Thyroid gland (tissue), 4 donors: ENCODE data around the gene RNF19B. TPM values are rescaled to one million over a fixed set of nuclear protein-coding genes. Genes with fewer than 3 reads are reported as not detected.

ENCODE experiments used
- DNase-seq, 2 donors: peaks; one replicate each; pipeline ENCODE4 v3.0.0-alpha.2; 2019
- H3K27ac ChIP-seq, 3 donors: fragments of 200-600 bp; sonication (generic); 1 replicate in 2 of 3; 2 replicates in 1 of 3; pipeline ENCODE4 v1.5.1; 2016 to 2019; ENCODE audit warnings: mild to moderate bottlenecking in 1 of 3, moderate library complexity in 1 of 3
- H3K27me3 ChIP-seq: fragments of 200-600 bp; sonication (generic); one replicate; pipeline ENCODE4 v1.5.1; 2019
- H3K36me3 ChIP-seq, 2 donors: fragments of 200-600 bp; sonication (generic); one replicate each; pipeline ENCODE4 v1.5.1; 2016 to 2019
- H3K4me1 ChIP-seq, 2 donors: fragments of 200-600 bp; sonication (generic); one replicate each; pipeline ENCODE4 v1.5.1; 2017 to 2019
- H3K4me3 ChIP-seq, 3 donors: fragments of 200-600 bp; sonication (generic); replicated peaks in 1 of 3; 1 replicate in 2 of 3; 2 replicates in 1 of 3; pipeline ENCODE4 v1.5.1; 2016; ENCODE audit warnings: mild to moderate bottlenecking in 1 of 3
- H3K9me3 ChIP-seq: fragments of 200-600 bp; sonication (generic); one replicate; pipeline ENCODE4 v1.5.1; 2017
- CTCF ChIP-seq, 6 experiments: fragments of 200-600 bp in 3 of 6; fragments of 450-650 bp in 3 of 6; sonication (generic) in 3 of 6; IDR thresholded peaks; one replicate each; pipeline ENCODE4 v1.5.1; 2016 to 2019; ENCODE audit warnings: antibody characterized with exemption in 6 of 6, mild to moderate bottlenecking in 2 of 6, inconsistent platforms in 1 of 6, moderate library complexity in 1 of 6
- POLR2A ChIP-seq, 2 donors: fragments of 450-650 bp; IDR thresholded peaks; one replicate each; pipeline ENCODE4 v1.6.1; 2017; ENCODE audit warnings: antibody characterized with exemption in 2 of 2, mild to moderate bottlenecking in 2 of 2, moderate library complexity in 1 of 2
- WGBS, 2 donors: methylation state at CpG; one replicate each; pipeline ENCODE4 v1.1.5; 2017; 5-methylcytosine and 5-hydroxymethylcytosine counted together
- intact Hi-C: fragments of 100-400 bp; cut with DNase I; formaldehyde crosslinking; loops from one replicate; pipeline ENCODE4 v1.15.1; 2023
- total RNA-seq, 4 donors: library from RNA; depleted of rRNA; stranded (reverse); fragments of >200 nt; gene quantifications; one replicate each; pipeline ENCODE4 v1.2.3, GENCODE V29; 2016

RNF19B gene
- total RNA-seq, 4 donors from 2014 or later, result 13.6 to 24.6 (median 22.4) TPM

GRCh38 chr1:32947669-32948389 lies 16.8 kb downstream of the RNF19B start:
- H3K36me3 ChIP-seq, result peaks cover 29 to 33% of the 10 kb centered on the region in 2 donors
- TF ChIP-seq CTCF (IDR thresholded peaks at IDR 0.05) (no peak), POLR2A (IDR thresholded peaks at IDR 0.05) (no peak)
- peaks cover 8 to 15% of the 10 kb centered on the region in 2 donors for H3K4me1 ChIP-seq
- intact Hi-C loops, result no loop called here
- DNase-seq, result no peak
- no peaks in the 10 kb centered on the region for H3K9me3 ChIP-seq
- H3K4me3 ChIP-seq, result no peak overlapping the region
- H3K27me3 ChIP-seq, result no peaks in the 10 kb centered on the region
- WGBS, 2 donors, result 81 to 85% methylated on average over 6 of the region's 6 CpGs
- no peak overlapping the region for H3K27ac ChIP-seq

GRCh38 chr1:32946413-32946812 lies 18.2 kb downstream of the RNF19B start:
- no peaks in the 10 kb centered on the region for H3K9me3 ChIP-seq
- H3K27ac ChIP-seq, result no peak overlapping the region
- no peaks in the 10 kb centered on the region for H3K27me3 ChIP-seq
- H3K4me3 ChIP-seq, result no peak overlapping the region
- no peak for DNase-seq
- intact Hi-C loops, result no loop called here
- 93 to 96% methylated on average over 2 of the region's 2 CpGs for WGBS, 2 donors
- peaks cover 39 to 45% of the 10 kb centered on the region in 2 donors for H3K36me3 ChIP-seq
- H3K4me1 ChIP-seq, result peaks cover 8 to 16% of the 10 kb centered on the region in 2 donors
- TF ChIP-seq POLR2A (IDR thresholded peaks at IDR 0.05) (no peak), CTCF (IDR thresholded peaks at IDR 0.05) (no peak)

- no peaks in the 10 kb centered on the region for H3K9me3 ChIP-seq
- H3K27ac ChIP-seq, result no peak overlapping the region
- H3K36me3 ChIP-seq, result peaks cover 42 to 60% of the 10 kb centered on the region in 2 donors
- peaks cover 8 to 26% of the 10 kb centered on the region in 2 donors for H3K4me1 ChIP-seq
- TF ChIP-seq CTCF (IDR thresholded peaks at IDR 0.05) (no peak), POLR2A (IDR thresholded peaks at IDR 0.05) (no peak)
- intact Hi-C loops, result no loop called here
- H3K27me3 ChIP-seq, result no peaks in the 10 kb centered on the region
- H3K4me3 ChIP-seq, result no peak overlapping the region
- no peak for DNase-seq
These were observed 20.4 kb downstream of the RNF19B start for GRCh38 chr1:32944180-32944579.

GRCh38 chr1:32939655-32940371 lies 24.8 kb downstream of the RNF19B start:
- no peak overlapping the region for H3K4me3 ChIP-seq
- H3K27ac ChIP-seq, result no peak overlapping the region
- TF ChIP-seq CTCF (IDR thresholded peaks at IDR 0.05) (no peak), POLR2A (IDR thresholded peaks at IDR 0.05) (no peak)
- DNase-seq, result no peak
- H3K36me3 ChIP-seq, result peaks cover 45 to 59% of the 10 kb centered on the region in 2 donors
- intact Hi-C loops, result loop anchor here (10.0 kb wide), 1 partner anchor 145 kb away; the partner anchor contains the start of gene AZIN2
- H3K4me1 ChIP-seq, result peaks cover 0 to 11% of the 10 kb centered on the region in 2 donors
- no peaks in the 10 kb centered on the region for H3K27me3 ChIP-seq
- H3K9me3 ChIP-seq, result no peaks in the 10 kb centered on the region
- WGBS, 2 donors, result 81 to 90% methylated on average over 4 of the region's 4 CpGs

GRCh38 chr1:32937061-32937460 lies 27.5 kb downstream of the RNF19B start:
- H3K27me3 ChIP-seq, result no peaks in the 10 kb centered on the region
- peaks cover 20 to 38% of the 10 kb centered on the region in 2 donors for H3K36me3 ChIP-seq
- H3K27ac ChIP-seq, result no peak overlapping the region

More at GRCh38 chr1:32937061-32937460, 27.5 kb downstream of the RNF19B start:
- H3K9me3 ChIP-seq, result no peaks in the 10 kb centered on the region
- H3K4me3 ChIP-seq, result no peak overlapping the region
- intact Hi-C loops, result loop anchor here (10.0 kb wide), 1 partner anchor 148 kb away; the partner anchor contains the start of gene AZIN2
- no peak for DNase-seq
- H3K4me1 ChIP-seq, result peaks cover 0 to 15% of the 10 kb centered on the region in 2 donors
- TF ChIP-seq CTCF (IDR thresholded peaks at IDR 0.05) (no peak), POLR2A (IDR thresholded peaks at IDR 0.05) (no peak)
- 93 to 98% methylated on average over 4 of the region's 4 CpGs for WGBS, 2 donors
